HL-60 (cell line): ENCODE data around the gene TMEM239.

ENCODE experiments used
- GABPA ChIP-seq: IDR thresholded peaks from 2 replicates; pipeline ENCODE4 v1.6.1; 2012; ENCODE audit warnings: low read depth
- POLR2AphosphoS5 ChIP-seq: IDR thresholded peaks from 2 replicates; pipeline ENCODE4 v1.6.1; 2012; ENCODE audit warnings: low read depth
- TF ChIP-seq, protein P1 (sequence below): IDR thresholded peaks from one replicate; pipeline ENCODE4 v1.5.1; 2011; ENCODE audit warnings: low read length, control low read depth, inconsistent platforms; ENCODE audit not compliant: insufficient read depth

DNA sequence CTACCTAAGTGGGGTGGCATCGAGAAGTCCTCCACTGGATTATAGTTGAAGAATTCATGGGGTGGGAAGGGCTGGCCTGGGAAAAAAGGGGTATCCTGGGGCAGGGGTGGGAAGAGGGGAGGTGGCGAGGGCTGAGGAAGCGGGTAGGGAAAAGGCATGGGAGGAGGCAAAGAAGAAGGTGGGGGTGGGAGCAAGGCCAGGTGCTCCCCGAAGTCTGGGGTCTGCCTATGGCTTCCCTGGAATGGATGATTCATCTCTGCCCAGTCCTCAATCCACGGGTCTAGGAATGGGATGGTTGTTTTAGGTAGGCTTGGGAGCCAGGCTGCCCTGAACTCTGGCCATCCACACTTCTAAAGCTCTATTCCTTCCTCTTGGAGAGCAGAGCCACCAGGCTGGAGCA is 19.9 kb downstream of the TMEM239 start:
- TF ChIP-seq GABPA (no peak), POLR2AphosphoS5 (no peak)
- TF ChIP-seq, protein P1, sequence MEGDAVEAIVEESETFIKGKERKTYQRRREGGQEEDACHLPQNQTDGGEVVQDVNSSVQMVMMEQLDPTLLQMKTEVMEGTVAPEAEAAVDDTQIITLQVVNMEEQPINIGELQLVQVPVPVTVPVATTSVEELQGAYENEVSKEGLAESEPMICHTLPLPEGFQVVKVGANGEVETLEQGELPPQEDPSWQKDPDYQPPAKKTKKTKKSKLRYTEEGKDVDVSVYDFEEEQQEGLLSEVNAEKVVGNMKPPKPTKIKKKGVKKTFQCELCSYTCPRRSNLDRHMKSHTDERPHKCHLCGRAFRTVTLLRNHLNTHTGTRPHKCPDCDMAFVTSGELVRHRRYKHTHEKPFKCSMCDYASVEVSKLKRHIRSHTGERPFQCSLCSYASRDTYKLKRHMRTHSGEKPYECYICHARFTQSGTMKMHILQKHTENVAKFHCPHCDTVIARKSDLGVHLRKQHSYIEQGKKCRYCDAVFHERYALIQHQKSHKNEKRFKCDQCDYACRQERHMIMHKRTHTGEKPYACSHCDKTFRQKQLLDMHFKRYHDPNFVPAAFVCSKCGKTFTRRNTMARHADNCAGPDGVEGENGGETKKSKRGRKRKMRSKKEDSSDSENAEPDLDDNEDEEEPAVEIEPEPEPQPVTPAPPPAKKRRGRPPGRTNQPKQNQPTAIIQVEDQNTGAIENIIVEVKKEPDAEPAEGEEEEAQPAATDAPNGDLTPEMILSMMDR: no peak
